Measurements from ENCODE around the gene TRAPPC3L.
A peak's percentile ranks its signal among the peaks of the same experiment; 100 is the strongest.

The TRAPPC3L gene

DNA sequence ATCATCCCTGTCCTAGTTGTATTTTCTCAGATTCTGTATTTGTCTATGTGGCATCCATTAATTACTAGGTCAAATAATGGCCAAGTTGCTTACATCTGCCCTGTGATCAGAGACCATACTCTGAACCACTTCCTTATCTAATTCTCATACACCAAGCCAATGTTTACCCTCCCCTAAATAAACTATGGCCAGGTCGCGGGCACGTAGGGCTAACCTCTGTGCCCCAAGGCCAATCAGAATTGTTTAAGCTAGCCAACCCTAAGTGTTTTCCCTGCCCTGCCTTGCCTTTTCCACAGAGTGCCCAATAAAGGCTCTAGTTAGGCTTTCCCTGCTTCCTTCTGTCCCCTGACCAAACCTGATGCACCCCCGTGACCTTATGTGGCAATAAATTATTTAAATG, 5.3 kb upstream of the TRAPPC3L start:
- no peak for DNase-seq (ENCODE audit: low read depth)
- H3K4me3 ChIP-seq (ENCODE audit: control insufficient read depth, low read depth, low read length) = no peak overlapping the region
- TF ChIP-seq, protein P1, sequence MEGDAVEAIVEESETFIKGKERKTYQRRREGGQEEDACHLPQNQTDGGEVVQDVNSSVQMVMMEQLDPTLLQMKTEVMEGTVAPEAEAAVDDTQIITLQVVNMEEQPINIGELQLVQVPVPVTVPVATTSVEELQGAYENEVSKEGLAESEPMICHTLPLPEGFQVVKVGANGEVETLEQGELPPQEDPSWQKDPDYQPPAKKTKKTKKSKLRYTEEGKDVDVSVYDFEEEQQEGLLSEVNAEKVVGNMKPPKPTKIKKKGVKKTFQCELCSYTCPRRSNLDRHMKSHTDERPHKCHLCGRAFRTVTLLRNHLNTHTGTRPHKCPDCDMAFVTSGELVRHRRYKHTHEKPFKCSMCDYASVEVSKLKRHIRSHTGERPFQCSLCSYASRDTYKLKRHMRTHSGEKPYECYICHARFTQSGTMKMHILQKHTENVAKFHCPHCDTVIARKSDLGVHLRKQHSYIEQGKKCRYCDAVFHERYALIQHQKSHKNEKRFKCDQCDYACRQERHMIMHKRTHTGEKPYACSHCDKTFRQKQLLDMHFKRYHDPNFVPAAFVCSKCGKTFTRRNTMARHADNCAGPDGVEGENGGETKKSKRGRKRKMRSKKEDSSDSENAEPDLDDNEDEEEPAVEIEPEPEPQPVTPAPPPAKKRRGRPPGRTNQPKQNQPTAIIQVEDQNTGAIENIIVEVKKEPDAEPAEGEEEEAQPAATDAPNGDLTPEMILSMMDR (IDR thresholded peaks at IDR 0.05; ENCODE audit: control insufficient read depth, insufficient read depth, low read depth, low read length, missing control alignments) = no peak

DNA sequence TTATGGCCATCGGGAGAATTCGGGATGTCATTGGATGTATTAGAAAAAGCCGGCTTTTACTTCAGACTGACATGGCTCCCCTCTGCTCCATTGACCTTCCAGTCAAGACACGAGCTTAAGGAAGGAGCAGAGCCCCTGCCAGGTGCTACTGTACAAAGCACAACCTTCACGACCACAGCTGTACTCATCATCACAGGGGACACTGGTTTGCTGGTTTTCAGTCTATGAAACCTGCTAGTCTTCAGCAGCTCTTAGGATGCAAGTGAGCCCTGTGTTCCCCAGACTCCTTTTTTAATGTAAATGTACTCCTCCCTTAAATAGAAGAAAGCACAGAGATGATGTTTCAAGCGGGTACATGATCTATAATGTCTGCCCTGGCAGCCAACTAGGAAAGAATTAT, 1.9 kb upstream of the TRAPPC3L start:
- TF ChIP-seq, protein P1 (IDR thresholded peaks at IDR 0.05; ENCODE audit: control insufficient read depth, insufficient read depth, low read depth, low read length, missing control alignments) = no peak
- no peak for DNase-seq (ENCODE audit: low read depth)
- H3K4me3 ChIP-seq (ENCODE audit: control insufficient read depth, low read depth, low read length) = no peak overlapping the region

GRCh38 chr6:116543149-116543548, 2.3 kb downstream of the TRAPPC3L start:
- H3K4me3 ChIP-seq (ENCODE audit: control insufficient read depth, low read depth, low read length) = no peak overlapping the region
- DNase-seq (ENCODE audit: low read depth) = no peak
- TF ChIP-seq, protein P1 (IDR thresholded peaks at IDR 0.05; ENCODE audit: control insufficient read depth, insufficient read depth, low read depth, low read length, missing control alignments) = no peak

- no peak for DNase-seq (ENCODE audit: low read depth)
- TF ChIP-seq, protein P1 (IDR thresholded peaks at IDR 0.05; ENCODE audit: control insufficient read depth, insufficient read depth, low read depth, low read length, missing control alignments) = no peak
- H3K4me3 ChIP-seq (ENCODE audit: control insufficient read depth, low read depth, low read length) = no peak overlapping the region
Measured at GRCh38 chr6:116542426-116542825, 3.1 kb downstream of the TRAPPC3L start.

DNA sequence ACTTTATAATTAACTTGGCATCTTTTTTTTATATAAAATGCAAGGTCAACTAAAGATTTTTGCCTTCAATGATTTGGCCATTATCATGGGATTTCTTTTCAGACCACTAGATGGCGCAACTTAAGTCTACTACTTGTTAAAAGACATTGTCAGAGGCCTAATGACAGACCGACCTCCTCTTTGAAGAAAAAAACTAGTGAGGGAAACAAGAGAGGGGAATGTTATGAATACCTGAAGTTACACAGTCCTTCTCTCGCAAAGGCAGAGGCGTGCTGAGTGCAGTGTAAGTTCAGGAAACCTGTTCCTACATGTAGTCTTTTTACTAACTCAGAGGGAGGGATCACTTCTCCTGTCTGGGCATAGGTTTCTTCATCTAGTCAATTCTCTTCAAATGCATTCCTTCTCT, 9.3 kb downstream of the TRAPPC3L start:
- peak; percentile 33 for DNase-seq (ENCODE audit: low read depth)
- no peak overlapping the region for H3K4me3 ChIP-seq (ENCODE audit: control insufficient read depth, low read depth, low read length)
- TF ChIP-seq, protein P1 (IDR thresholded peaks at IDR 0.05; ENCODE audit: control insufficient read depth, insufficient read depth, low read depth, low read length, missing control alignments) = peak; percentile 58

- no peak for DNase-seq (ENCODE audit: low read depth)
- TF ChIP-seq, protein P1 (IDR thresholded peaks at IDR 0.05; ENCODE audit: control insufficient read depth, insufficient read depth, low read depth, low read length, missing control alignments) = no peak
- H3K4me3 ChIP-seq (ENCODE audit: control insufficient read depth, low read depth, low read length) = no peak overlapping the region
Measured at GRCh38 chr6:116535109-116535508, 10.4 kb downstream of the TRAPPC3L start.
